CD4-positive, alpha-beta T cell treated with Interleukin-4 for 1 hour (primary cell): ENCODE data around the gene MYH6.
A peak's percentile ranks its signal among the peaks of the same experiment; 100 is the strongest.

Experiments
- DNase-seq, 2 donors: peaks; one replicate each; pipeline ENCODE4 v3.0.0-alpha.2; 2020 to 2022

The MYH6 gene

DNA sequence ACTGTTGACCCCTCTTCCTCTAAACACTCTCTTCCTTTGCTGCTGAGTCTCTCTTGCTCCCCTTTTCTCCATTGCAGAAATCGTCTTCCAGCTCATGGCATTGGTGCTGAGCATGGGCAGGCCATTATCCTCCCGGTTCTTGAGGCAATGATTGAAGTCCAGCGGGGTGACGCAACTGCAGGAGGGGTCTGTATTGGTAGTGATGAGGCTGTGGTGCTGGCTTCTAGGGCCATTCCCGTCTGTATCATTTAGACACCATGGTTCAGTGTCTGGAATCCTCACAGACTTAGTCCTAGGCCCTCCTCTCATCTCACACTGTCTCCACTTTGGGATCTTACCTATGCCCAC, 54.7 kb downstream of the MYH6 start:
- DNase-seq, result no peak

- DNase-seq, result peak; percentile 62 to 75
These were observed 55.3 kb downstream of the MYH6 start, which contains the start of gene SLC22A17 for GRCh38 chr14:23352506-23353432. TSS of gene SLC22A17 (minus strand) at chr14:23352887.

GRCh38 chr14:23351681-23352505, 56.2 kb downstream of the MYH6 start:
- DNase-seq, result no peak

DNA sequence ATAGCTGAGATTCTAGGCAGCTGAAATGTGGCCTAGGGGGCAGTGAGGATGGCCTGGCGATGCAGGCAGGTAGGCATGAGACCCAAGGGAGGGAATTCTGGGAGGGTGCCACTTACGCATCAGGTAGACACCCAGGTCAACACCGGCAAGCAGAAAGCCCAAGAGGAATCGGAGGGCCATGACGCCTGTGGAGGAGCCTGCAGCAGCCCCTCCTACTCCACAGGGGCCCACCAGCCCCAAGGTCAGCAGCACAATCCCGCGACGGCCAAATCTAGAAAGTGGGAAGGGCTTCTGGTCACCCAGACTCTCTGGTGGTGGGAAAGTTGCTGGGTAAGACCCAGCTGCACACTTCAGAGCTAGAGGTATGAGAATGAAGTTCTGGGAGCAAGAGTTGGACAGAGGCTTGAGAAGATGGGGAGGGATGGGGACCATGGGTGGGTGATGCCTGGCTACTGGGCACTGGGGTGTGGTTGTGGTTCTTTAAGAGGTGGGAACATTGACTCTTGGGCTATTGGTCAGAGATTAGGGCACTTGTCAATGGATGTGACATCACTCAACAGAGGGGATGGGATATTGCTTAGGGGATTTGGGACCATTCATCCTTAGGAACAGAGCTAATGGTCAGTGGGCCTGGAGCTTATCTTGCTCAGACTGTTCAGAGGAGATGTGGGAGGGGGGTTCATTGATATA, 58.8 kb downstream of the MYH6 start:
- no peak for DNase-seq

DNA sequence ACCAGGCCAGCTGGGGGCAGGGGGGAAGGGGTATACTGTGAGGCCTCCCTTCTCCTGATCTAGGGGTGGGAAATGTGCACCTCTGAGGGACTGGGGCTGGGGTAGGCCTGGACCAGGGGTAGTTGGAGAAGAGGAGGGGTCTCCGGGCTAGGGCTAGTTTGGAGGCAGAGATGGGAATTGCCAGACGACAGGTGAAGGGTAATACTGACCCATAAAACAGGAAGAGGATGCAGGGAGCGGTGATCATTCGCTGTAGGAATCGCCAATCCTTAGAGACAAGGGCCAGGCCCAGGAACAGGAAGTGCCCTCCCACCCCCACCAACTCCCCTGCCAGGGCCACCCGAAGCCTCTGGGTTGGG, 59.8 kb downstream of the MYH6 start:
- DNase-seq, result no peak

DNA sequence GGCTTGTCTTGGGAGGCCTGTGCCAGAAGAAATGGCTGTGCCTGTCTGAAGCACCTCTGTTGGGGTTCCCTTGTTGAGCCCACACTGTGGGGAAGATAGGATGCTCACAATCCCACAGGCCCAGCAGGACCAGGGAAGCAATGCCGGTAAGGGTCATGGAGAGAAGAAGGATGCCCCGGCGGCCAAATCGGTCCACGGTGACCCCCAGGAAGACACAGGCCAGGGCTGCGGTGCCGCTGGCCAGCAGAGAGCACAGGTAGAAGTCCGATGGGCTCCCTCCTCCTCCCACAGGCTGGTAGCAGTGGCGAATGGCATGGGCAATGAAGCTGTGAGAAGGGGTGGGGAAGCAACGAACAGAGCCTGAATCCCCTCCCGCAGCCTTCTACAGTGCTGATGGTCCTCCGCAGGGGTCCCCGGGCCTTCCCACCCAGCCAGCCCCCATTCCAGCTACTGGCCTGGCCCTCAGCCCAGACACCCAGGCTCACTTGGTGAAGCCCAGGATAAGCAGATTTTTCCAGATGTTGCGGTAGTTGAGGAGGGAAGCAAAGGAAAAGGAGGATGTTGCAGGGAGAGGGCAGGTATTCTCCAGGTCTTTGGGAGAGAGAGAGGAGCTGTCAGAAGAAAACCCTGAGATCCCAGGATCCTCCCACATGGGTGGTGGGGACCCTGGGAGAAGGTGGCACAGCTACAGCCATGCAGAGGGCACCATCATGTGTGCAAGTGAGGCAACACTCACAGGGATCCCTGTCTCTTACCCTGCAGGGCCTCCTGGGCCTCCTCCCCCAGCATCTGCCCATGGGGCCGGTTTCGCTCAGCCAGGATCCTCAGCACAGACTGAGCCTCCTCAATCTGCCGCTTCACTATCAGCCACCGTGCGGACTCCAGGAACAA, 60.4 kb downstream of the MYH6 start:
- DNase-seq, result no peak

GRCh38 chr14:23346693-23347405, 61.2 kb downstream of the MYH6 start:
- DNase-seq, result no peak

DNA sequence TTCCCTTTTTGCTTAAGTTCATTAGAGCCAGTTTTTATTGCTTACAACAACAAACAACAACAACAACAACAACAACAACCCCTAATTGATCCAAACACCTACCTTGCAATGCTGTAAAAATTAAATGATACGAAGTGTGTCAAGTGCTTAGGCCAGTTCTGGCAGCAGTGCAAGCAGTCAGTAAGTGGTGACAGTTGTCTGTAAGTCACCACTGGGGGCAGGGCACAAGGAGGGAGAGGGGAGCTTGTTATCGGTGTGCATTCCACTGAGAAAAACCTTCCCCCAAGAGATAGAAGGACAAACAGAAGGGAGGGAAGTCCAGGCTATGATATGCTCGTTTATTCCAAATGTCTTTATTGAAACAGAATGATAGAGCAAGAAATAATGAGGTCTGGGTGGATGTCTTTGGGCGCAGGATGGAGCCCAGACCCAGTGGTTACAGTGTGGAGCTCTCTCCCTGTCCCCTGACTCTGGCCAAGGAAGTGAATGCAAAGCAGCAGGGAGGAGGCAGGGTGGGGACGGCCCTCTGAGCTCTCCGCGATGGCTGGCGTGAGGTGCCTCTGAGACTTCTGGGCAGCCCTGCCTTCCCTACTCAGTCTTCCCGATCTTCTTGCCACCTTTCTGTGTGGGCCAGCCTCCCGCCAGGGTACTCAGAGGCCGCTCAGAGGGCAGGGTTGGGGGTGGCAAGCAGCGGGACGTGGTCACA, 61.9 kb downstream of the MYH6 start:
- no peak for DNase-seq

- DNase-seq, result no peak
These were observed 63.6 kb downstream of the MYH6 start for GRCh38 chr14:23344481-23344880.

GRCh38 chr14:23339506-23340268, 68.4 kb downstream of the MYH6 start:
- no peak for DNase-seq

DNA sequence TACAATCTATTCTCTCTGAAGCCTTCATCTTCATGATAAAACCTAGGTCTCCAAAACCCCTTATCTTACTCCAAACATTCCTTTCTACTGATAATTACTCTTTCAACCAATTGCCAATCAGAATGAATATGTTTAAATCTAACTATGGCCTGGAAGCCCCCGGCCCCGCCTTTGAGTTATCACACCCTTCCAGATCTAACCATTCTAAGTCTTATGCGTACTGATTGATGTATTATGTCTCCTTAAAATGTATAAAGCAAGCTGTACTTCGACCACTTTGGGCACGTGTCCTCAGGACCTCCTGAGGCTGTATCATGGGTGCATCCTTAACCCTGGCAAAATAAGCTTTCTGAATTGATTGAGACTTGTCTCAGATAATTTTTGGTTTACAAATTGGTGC, 72.5 kb downstream of the MYH6 start:
- DNase-seq, result no peak
